GM12892 (cell line): ENCODE measurements around the gene OXSR1.
"Not testable (repeated sequence)": the region's sequence is repeated elsewhere in the genome, so short reads cannot be mapped to it uniquely, and the experiment has no call there.

ENCODE experiments used
- DNase-seq: peaks from one replicate; pipeline ENCODE4 v3.0.0; 2011; ENCODE audit not compliant: insufficient read length
- FAIRE-seq: peaks from 2 replicates; lab custom pipeline; 2011; peaks lifted over from hg19 to GRCh38; lab: Jason Lieb, UNC
- POLR2A ChIP-seq: IDR thresholded peaks from 2 replicates; pipeline ENCODE4 v1.6.1; 2011; ENCODE audit warnings: low read depth, low read length, control low read depth
- POLR2AphosphoS5 ChIP-seq: IDR thresholded peaks from 2 replicates; pipeline ENCODE4 v1.6.1; 2011; ENCODE audit warnings: low read depth, low read length, control low read depth
- TAF1 ChIP-seq: IDR thresholded peaks from 2 replicates; pipeline ENCODE4 v1.6.1; 2011; ENCODE audit warnings: low read depth, mild to moderate bottlenecking, control low read depth, low read length, borderline replicate concordance

OXSR1 gene

GRCh38 chr3:38226273-38226672 is 60.9 kb downstream of the OXSR1 start:
- DNase-seq (no peak), FAIRE-seq (no peak)
- no peak for TF ChIP-seq POLR2A
- TF ChIP-seq TAF1 = no peak
- TF ChIP-seq POLR2AphosphoS5 = no peak

GRCh38 chr3:38227989-38228388 is 62.7 kb downstream of the OXSR1 start:
- DNase-seq = no peak
- no peak for TF ChIP-seq TAF1
- TF ChIP-seq POLR2A = no peak
- no peak for TF ChIP-seq POLR2AphosphoS5
- FAIRE-seq = peak; percentile 24

- no peak for DNase-seq
- TF ChIP-seq TAF1 (no peak), POLR2A (no peak), POLR2AphosphoS5 (no peak)
- FAIRE-seq = no peak
These were observed 63.7 kb downstream of the OXSR1 start for GRCh38 chr3:38229036-38229435.

GRCh38 chr3:38232701-38233100 is 67.4 kb downstream of the OXSR1 start:
- TF ChIP-seq TAF1 (no peak), POLR2A (no peak), POLR2AphosphoS5 (no peak)
- DNase-seq (no peak), FAIRE-seq (no peak)

DNA sequence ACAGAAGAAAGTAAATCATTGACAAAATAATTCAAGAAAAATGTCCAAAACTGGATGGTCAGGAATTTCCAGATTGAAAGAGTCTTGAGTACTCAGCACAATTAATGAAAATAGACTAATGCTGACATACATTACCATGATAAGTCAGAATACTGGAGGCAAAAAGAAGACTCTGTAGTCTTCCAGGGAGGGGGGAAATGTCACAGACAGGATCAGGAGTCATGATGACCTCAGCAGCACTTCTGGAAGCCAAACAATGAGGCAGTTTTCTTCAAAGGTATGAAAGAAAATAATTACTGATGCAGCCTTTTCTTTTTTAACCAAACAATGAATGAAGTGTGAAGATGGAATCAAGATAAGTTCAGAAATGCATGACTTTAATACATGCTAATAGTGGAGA is 70.1 kb downstream of the OXSR1 start:
- no peak for FAIRE-seq
- DNase-seq = no peak
- TF ChIP-seq TAF1 (no peak), POLR2AphosphoS5 (no peak), POLR2A (no peak)

DNA sequence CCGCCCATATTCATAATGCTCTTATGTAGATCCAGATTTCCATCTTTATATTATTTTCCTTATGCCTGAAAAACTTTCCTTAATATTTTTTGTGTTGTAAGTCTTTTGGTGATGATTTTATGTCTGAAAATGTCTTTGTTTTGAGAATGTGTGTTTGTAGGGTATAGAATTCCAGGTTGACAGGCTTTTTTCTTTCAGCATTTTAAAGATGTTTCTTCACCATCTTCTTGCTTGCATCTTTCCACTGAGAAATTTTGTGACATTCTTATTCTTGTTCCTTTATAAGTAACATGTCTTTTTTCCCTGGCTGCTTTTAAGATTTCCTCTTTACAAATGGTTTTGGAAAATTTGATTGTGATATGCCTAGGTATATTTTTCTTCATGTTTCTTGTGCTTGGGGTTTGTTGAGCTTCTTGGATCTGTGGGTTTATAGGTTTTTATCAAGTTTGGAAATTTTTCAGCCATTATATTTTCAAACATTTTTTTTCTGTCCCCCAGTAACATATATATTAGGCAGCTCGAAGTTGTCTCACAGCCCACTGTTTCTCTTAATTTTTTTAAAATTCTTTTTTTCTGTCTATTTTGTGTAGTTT is 73.2 kb downstream of the OXSR1 start:
- FAIRE-seq (no peak), DNase-seq (no peak)
- no peak for TF ChIP-seq POLR2AphosphoS5
- no peak for TF ChIP-seq TAF1
- no peak for TF ChIP-seq POLR2A

GRCh38 chr3:38242812-38243211 is 77.5 kb downstream of the OXSR1 start:
- not testable (repeated sequence) for FAIRE-seq, DNase-seq

DNA sequence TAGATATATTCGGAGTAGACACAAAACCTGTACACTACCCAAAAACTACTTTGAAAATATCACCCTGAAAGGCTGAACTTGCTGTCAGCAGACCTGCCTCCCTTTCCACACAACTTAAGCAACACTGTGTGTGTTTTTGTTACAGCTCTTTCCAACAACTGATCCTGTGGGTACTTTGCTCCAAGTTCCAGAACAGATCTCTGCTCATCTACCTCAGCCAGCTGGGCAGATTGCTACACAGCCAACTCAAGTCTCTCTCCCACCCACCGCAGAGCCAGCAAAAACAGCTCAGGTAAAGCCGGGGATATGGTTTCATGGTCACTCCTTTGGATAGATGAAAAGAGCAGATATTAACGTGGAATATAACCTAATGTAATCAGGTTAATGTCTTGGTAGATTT is 80.6 kb downstream of the OXSR1 start:
- FAIRE-seq = no peak
- no peak for DNase-seq
- no peak for TF ChIP-seq POLR2AphosphoS5
- no peak for TF ChIP-seq TAF1
- TF ChIP-seq POLR2A = no peak

DNA sequence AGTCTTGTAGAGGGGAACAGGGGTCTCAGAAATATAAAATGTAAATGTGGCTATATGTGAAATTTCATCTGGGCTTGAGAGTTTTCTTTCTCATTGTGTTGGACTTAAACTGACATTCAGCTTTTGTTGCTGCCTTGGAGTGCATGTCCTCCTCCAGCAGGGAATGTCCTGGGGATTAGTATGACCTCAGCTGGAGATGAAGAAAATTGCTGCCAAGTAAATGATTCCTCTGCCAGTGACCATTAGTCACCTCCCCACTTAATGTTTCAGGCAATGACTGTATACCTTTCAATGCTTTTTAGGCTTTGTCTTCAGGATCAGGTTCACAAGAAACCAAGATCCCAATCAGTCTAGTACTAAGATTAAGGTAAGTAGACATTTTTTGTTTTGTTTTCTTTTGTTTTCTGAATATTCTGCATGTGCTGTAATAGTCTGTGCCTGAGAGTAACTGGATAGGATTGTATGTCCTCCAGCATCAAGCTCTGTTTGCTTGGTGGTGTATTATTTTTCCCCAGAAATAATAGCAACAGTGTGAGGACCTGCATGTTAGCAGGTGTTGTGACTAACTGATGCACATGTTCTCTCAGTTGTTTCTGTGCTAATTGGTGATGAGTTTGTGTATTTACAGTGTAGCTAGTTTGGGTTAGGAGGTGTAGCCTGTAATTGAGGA is 82.2 kb downstream of the OXSR1 start:
- no peak for DNase-seq
- TF ChIP-seq POLR2AphosphoS5 (no peak), POLR2A (no peak), TAF1 (no peak)
- FAIRE-seq = no peak

GRCh38 chr3:38250198-38250597 is 84.9 kb downstream of the OXSR1 start:
- FAIRE-seq (no peak), DNase-seq (no peak)
- TF ChIP-seq POLR2AphosphoS5 (no peak), POLR2A (no peak), TAF1 (no peak)

- TF ChIP-seq POLR2AphosphoS5 (no peak), POLR2A (no peak), TAF1 (no peak)
- FAIRE-seq = no peak
- no peak for DNase-seq
These were observed 85.9 kb downstream of the OXSR1 start for GRCh38 chr3:38251197-38251596.

- no peak for TF ChIP-seq POLR2A
- no peak for TF ChIP-seq TAF1
- no peak for TF ChIP-seq POLR2AphosphoS5
- FAIRE-seq = no peak
- DNase-seq = no peak
These were observed 88.4 kb downstream of the OXSR1 start for GRCh38 chr3:38253704-38254103.

GRCh38 chr3:38254872-38255271 is 89.5 kb downstream of the OXSR1 start:
- TF ChIP-seq POLR2A (no peak), TAF1 (no peak), POLR2AphosphoS5 (no peak)
- FAIRE-seq (no peak), DNase-seq (no peak)
